Measurements from ENCODE around the gene TAF15.

TAF15 gene

DNA sequence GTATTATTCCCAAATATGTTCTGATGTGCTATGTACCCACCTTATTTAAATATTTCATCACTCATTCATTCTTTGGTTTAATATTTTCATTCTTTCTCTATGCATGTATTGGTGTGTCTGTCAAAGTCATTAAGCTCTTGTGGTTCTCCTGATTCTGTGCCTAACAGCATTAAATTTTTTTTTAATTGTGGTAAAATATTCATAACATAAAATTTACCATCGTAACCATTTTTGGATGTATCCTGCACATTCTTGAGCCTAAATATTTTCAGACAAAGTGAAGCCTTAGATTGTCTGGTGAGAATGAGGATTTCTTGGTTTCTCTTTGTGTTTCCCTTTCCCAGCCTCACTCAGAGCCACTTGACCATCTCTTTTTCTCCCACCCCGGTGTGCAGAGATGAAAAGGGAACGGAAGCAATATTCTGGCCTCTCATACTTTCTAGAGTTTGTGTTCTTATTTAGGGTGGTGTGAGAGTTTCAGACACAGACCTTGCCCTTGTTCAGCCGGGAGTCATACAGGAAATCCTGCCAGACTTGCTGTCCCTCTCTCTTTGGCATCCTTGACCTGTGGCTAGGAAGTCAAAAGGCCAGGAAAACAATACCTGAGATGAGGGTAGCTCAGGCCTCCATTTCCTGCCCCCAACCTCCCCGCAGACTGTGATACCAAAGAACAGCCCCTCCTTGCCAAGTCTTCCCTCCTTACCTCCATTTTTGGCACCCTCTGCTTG lies 66.0 kb downstream of the TAF15 start:
- FAIRE-seq, result no peak

DNA sequence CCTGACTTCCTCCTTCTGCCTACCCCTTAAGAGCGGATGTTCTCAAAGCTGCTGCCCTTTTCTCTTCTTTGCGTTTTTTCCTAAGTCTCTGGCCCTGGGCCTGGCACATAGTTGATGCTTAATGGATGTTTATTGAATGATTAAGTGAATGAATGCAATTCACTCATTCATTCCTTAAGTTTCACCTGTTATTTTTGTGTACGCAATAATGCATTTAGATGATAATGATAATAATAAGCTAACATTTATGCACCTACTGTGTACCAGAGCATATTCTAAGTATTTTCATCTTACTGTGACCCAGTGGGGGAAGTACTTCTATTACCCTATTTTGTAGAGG lies 66.5 kb downstream of the TAF15 start:
- no peak for FAIRE-seq

DNA sequence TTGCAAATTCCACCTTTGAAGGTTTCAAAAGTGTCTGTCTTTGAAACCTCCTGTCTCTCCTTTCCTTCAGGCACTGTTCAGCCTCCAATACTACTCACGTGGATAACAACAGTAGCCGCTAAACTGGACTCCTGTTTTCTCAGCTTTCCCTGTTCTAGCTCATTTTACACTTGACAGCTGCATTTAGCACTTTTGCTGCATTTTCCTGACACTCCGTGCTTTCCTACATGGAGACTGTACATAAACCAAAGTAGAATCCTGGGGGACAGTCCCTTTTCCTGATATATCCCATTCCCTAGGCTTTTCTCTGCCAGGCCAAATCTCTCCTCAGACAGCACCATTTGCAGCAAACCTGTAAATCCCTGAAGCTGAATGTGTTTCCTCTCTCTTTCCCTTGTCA lies 67.2 kb downstream of the TAF15 start:
- no peak for FAIRE-seq

DNA sequence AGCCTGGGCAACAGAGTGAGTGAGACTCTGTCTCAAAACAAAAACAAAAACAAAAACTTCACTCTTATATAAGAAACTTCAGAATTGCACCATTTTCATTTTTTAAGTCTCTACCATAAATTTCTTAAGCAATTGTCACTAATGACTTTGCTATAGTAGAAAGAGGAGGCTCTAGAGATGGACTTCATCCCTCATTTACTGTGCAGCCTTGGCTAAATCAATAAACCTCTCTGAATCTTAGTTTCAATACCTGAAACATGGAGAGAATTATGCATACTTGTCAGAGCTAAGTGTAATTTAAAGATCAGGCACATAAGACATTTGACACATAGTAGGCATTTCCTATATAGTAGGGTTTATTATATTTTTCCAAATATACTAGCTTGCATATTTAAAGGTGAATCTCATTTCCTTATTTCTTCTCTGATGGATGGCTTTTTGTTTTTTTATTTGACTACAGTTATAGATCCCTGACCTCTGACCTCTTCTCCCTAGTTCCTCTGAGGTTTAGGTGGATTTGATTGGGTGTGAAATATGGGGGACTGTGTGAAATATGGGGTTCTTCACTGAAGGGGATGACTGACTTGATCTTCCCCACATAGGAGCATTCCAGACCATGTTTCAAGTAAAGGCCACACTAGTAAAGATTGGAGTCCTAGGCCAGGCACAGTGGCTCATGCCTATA lies 68.2 kb downstream of the TAF15 start:
- FAIRE-seq, result no peak

DNA sequence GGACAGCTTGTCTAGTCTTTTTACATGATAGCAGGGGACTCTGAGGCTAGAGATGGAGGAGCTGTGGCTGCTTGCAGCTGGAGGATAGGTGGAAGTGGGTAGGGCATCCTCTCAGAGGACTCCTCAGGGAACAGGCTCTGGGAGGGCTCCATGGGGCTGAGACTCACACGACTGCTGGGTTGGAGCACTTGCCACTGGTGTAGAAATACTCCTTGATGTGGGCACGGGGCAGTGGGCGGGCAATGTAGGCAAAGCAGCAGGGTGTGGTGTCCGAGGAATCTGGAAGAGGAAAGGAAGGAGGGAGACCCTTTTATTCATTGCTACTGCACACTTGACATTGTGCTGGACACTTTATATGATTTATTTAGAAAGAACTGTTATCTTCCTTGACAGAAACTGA lies 69.1 kb downstream of the TAF15 start:
- FAIRE-seq, result no peak

DNA sequence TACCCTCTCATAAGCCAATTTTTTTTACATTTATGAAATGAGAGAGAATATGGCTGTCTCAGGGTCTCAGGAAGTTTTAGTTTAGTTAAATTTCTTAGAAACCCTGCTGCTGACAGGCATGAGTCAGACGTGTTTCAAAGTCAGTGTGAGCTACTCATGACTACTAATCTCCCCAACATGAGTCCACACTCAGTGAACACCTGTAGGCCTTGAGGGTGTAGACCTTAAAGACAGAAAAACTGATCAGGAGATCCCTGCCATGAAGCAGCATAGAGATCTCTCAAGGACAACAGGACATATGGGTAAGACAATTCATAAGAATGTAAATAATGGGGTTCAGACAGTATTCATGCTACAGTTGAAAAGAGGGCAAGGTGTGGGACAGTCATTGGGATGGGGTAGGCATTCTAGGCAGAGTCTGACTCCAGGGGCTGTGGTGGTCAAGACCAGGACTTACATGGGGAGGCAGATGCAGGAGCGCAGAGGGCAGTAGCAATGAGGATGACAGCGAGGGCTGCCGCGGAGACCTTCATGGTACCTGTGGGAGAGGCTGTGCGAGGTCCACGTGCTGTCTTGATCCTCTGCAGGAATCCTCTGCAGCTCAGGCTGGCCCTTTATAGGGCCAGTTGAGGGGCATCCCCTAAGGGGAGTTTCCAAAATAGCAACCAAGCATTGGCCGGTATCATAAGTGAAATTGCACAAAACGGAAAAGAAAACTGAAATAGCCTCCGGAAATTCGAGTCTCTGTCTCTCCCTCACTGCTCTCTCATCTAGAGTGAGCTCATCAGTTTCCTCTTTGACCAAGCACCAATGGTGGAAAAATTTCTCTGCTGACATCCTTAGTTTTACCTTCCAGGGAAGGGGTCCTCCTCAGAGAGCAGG lies 70.7 kb downstream of the TAF15 start, which contains the start of gene CCL5:
TSS of gene CCL5 (minus strand) at position 588 of the 882 bp plus-strand sequence.
- FAIRE-seq, result no peak

DNA sequence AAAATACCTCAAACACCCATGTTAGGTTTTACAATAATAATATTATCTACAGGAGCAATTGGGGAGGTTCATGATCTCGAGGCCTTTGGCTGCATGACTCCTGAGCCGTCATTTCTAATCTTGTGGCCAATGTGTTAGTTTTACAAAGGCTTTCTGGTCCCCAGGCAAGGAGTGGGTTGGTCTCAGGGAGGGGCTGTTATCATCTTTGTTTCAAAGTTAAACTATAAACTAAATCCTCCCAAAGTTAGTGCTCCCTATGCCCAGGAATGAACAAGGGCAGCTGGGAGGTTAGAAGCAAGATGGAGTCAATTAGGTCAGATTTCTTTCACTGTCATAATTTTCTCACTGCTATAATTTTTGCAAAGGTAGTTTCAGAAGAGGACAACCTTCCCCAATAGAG lies 80.0 kb downstream of the TAF15 start:
- FAIRE-seq, result no peak

DNA sequence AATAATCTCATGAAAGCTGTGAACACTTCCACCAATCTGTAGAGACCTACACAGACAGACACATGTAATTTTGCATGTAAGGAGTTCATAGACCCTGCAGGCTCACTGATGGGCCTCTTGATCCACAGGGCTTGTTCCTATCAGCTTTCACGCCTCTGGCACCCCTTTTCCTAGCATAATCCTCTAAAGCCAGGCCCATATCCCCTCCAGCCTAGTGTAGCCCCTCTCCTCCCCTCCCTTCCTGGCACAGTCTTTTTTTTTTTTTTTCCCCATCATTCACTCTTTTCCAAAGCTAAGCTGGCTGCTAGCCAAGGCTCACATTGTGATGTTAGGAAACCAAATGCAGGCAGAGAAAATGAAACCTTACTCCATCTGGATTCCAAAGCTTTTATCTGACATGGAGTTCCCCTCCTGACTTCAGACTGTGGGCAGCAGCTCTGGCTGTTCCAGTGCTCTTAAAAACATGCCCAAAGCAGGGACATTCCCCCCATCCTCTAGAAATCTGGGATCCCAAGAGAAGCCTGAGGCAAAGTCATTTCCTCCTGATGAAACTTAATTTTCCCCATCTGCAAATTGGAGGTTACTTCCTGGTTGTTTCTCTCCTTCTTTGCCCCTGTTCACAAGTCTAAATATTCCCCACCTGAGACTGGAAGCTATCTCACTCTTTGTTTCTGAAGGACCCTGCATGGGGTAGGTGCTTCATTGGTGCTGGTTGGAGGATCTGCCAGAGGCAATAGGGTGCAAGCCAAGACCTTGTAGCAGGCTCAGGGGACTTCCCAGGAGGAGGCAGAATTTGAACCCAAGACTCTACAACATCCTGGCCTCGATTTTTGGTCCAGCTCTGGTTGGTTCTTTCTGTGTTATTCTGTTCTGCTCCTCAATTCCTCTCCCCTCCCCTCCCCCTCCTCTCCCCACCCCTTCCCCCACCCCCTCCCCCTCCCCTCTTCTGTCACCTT lies 80.8 kb downstream of the TAF15 start:
- no peak for FAIRE-seq

DNA sequence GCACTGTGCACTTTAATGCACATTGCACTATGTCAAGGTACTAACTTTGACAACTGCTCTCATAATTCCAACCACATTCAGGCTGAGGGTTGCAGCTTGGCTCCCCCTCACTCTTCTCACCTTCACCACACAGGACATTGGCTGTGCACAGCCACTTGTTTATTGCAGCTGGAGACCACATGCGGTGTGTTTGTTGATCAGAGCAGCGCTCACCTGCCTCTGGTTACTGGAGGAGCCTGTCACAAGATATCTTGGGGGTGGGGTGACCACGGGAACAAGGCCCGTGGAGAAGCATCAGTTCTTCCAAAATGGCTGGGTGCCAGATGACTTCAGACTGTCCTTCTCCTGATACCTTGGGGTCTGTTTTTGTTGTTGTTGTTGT lies 81.5 kb downstream of the TAF15 start:
- no peak for FAIRE-seq

DNA sequence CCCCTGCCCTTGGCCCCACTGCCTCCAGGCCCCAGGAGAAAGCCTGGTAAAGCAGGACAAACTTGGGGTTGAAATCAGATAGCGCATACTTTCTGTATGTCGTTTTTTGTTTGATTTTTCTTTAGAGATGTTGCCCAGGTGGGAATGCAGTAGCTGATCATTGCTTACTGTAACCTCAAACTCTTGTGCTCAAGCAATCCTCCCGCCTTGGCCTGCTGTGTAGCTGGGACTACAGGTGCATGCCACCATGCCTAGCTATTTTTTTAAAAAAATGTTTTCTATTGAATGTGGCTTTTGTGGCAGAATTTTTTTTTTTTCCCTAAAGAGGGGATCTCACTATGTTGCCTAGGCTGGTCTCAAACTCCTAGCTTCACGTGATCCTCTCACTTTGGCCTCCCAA lies 82.0 kb downstream of the TAF15 start:
- FAIRE-seq, result no peak

DNA sequence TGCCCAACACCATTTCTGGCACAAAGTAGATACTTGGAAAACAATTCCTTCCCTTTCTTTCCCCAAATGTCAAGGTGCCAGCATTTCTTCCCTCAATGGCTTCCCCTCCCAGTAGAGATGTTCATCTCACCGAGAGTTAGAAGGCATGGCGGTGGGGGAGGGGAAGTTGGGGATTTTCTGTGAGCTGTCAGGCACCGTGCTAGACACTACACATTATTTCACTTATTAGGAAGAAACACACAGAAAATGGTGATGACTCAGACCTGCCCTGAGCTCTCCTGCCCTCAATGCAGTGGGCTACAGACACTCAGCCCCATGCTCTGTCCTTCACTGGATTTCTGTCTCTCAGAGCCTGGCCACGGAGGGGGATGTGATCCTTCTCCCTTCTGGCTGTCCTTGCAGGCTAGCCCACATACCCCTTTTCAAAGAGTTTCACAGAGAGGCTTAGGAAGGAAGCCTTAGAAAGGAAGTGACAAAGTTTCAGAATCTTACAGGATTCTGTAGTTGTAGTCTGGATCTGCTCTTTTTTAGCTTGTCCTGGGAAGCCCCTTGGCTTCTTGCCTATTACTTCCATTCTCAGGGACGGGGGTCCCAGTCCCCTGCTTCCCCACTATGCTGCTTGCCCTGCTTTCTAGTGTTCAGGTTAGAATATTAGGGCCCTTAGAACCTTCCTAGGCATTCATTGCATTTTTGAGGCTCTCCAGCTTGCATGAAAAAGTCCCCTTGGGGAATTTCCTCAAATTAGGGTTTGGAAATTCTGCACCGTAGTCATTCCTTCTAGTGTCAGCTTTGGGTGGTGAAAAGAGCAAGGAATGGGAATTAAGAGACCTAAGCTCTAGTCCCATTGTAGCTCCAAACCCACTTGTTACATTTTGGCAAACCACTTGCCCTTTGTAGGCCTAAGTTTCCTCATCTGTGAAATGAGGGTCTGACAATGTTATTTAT lies 83.1 kb downstream of the TAF15 start:
- FAIRE-seq, result no peak

DNA sequence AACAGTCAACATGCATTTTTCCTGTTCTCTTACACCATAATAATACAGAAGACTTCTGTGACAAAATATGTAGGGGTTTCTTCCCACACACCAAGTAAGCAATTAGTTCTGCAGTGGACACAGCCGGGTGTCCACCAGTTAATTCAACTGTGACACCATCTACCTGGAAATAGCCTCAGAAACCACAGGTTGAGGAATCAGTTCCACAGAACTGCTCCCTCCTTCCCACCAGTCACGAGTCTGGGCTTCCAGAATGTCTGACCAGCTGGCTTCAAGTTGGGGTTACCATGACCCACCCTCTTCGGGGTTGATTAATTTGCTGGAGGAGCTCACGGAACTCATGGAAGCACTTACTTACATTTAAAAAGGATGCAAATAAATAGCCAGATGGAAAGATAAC lies 84.5 kb downstream of the TAF15 start:
- FAIRE-seq, result no peak

DNA sequence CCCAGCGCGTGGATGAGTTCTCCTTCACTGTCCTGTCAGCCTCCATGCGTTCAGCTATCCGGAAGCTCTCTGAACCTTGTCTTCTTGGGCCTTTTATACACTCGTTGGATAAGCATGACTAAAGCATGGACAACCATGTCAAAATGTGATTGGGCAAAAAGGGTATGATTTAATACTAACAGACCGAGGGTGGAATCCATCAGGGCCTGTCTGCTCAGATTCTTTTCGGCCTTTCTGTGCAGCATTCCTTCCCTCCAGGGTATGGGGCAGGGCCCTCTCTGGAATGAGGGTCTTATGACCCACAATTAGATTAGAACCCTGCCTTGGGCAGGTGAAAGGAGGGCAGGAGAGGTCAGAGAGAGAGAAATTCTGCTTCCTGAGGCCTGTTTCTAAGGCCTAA lies 84.9 kb downstream of the TAF15 start:
- no peak for FAIRE-seq

DNA sequence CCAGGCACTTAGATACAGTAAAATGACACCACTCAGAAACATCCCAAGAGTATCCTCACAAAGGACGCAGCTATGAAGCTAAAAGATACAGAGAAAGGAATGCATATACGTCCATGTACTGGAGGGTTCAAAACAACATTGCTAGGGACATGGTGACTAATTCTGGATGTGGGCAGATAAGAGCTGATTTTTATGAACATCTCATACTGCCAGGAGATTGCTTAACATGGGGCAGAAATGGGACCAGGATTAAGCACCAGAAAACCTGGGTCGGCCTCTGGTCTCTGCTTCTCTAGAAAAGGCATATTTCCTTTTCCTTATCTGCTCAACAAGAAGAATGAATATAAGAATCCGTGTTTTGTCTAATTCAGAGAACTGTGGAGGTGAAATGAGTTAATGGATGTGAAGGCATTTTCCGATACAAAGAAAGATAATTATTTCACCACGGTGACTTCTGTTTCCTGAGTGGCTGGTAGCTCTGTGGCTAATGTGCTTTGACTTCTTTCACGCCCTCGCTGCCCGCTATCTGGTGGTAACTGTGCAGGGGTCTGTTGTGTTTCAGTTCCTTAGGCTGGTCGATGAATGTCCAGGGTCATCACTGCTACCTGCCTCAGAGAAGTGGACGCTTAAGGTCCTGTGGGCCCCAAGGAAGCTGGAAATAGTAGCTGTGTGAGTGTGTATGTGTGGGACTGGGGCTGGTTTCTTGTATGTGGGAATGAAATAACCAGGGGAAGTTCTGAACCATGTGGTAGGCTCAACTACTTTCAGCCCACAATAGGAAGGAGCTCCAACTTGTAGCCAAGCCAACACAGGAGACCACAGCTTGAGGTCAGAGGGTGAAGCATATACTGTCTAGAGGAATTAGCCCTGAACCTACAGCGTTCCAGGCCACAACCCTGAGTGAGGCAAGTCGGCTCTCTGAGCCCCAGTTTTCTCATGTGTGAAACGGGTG lies 86.6 kb downstream of the TAF15 start:
- no peak for FAIRE-seq

Measured in endometrium (tissue), 2 donors.